Frontal cortex (tissue), 4 donors: ENCODE measurements around the gene CDH16. TPM values are rescaled to one million over a fixed set of nuclear protein-coding genes. Genes with fewer than 3 reads are reported as not detected.
A peak's percentile ranks its signal among the peaks of the same experiment; 100 is the strongest.
"Not testable (repeated sequence)": the region's sequence is repeated elsewhere in the genome, so short reads cannot be mapped to it uniquely, and the experiment has no call there.

Source experiments
- DNase-seq, 2 donors: peaks; one replicate each; pipeline ENCODE4 v3.0.0; 2012; ENCODE audit warnings: low spot score in 2 of 2
- FAIRE-seq: peaks from 2 replicates; lab custom pipeline; 2012; peaks lifted over from hg19 to GRCh38; lab: Jason Lieb, UNC
- total RNA-seq: library from RNA; depleted of rRNA; stranded (reverse); fragments of >200 nt; gene quantifications from one replicate; pipeline ENCODE4 v1.2.3, GENCODE V29; 2014
- donor health status: control.
- donor health status: control.
- donor health status: control.

The CDH16 gene
- total RNA-seq, result not detected

DNA sequence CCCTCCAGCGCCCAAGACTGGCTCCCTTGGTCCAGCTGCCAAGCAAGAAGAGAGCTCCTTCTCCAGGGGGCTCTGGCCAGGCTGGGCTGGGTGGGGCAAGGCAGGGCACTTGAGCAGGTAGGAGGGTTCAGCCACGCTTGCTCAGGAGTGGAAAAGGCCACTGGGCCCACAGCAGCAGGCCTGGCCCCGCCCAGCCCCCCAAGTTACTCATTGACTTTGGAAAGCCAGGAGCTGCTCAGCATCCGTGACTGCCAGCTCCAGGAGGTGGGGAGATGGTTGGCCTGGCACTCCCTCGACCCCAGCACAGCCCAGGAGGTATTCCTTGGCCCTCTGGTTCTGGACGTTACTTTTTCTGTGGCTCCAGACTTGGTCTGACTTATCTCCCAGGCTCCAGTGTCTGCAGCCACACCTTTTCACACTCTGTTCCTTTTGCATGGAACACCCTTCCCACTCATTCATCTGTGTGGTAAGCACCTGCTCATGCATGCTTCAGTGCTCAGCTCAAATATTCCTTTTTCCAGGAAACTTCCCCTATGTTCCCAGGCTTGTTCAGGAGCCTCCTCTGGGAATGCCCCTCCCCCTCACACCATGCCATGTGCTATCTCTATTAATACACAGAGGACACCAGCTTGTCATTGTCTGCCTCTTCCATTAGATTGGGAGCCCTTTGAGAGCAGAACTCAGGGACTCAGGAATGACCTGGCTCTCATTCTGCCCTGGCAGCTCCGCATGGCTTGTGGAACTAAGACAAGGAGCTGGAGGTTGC, at the start of gene CDH16:
Gene CDH16 (minus strand): TSS at position 83 of the 766 bp plus-strand sequence. CDS start 820 bp downstream, outside the sequence.
- DNase-seq (no peak), FAIRE-seq (no peak)

DNA sequence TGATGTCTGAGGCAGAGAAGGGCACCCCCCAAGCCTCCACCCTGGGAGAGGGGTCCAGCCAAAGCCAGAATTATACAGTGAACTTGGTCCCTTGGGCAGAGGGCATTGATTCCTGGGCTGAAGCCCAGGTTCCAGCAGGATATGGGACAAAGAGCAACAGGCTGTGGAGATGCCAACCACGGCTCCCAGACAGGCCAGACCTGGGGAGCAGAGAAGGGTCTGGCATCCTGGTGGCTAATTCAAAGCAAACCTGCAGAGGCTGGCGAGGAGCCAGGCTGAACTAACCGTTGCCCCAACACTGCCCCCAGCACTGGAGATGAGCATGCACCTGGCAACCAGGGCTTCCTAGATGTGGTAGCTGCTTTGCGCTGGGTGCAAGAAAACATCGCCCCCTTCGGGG, 45.4 kb upstream of the CDH16 start:
- FAIRE-seq (no peak), DNase-seq (no peak)

- DNase-seq, result no peak
- no peak for FAIRE-seq
Measured at GRCh38 chr16:66961914-66962313, 43.2 kb upstream of the CDH16 start.

DNA sequence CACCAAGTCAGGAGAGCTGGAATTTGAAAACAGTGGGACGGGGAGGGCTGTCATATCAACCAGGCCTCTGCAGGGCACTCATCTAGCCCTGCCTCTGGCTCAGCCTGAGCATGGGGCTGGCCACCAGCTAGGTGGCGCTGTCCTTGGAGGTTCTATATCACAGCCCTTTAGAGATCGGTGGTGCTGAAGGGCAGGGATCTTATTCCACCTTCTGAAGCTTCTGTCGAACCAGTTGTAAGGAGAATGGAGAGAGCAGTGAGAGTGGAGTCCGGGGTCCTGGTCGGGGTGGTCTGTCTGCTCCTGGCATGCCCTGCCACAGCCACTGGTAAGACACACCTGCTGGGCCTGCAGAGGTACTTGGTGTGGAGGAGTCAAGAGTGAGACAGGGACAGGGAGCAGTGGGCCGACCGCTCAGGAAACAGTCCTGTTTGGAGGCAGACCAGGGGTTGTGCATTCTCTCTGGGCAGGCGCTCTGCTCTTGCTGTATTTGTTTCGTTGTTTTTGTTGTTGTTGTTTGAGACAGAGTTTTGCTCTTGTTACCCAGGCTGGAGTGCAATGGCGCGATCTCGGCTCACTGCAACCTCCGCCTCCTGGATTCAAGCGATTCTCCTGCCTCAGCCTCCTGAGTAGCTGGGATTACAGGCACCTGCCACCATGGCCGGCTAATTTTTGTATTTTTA, 42.5 kb upstream of the CDH16 start, which contains the start of gene CES3:
Gene CES3 (plus strand): TSS at position 202 of the 680 bp plus-strand sequence. CDS start 42 bp downstream, at position 244.
- DNase-seq, result no peak

GRCh38 chr16:66960270-66960669, 41.6 kb upstream of the CDH16 start:
- FAIRE-seq, result no peak

More for the DNA sequence above, 42.5 kb upstream of the CDH16 start, which contains the start of gene CES3:
- no peak for FAIRE-seq

DNA sequence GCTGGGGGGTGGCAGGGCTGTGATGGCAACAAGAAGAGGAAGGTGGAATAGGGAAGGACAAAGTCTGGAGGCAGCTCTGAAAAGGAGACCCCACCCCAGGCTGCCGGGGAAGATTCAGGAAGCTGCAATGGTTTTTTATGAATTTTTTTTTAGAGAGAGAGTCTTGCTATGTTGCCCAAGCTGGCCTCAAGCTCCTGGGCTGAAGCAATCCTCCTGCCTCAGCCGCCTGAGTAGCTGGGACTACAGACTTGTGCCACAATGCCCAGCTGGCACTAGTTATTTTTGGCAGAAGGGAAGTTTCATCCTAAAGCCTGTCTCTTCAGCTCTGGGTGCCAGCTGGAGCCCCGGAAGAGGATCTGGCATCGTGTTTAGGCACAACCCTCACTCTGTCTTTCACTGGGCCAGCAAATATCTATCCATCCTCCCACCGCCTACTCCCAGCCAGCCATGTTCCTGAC, 41.0 kb upstream of the CDH16 start:
- DNase-seq (no peak), FAIRE-seq (no peak)

More at GRCh38 chr16:66960270-66960669, 41.6 kb upstream of the CDH16 start:
- DNase-seq, result no peak

GRCh38 chr16:66958857-66959703, 40.4 kb upstream of the CDH16 start:
- no peak for DNase-seq
- no peak for FAIRE-seq

- not testable (repeated sequence) for FAIRE-seq, DNase-seq
Measured at GRCh38 chr16:66956154-66956457, 37.4 kb upstream of the CDH16 start.

DNA sequence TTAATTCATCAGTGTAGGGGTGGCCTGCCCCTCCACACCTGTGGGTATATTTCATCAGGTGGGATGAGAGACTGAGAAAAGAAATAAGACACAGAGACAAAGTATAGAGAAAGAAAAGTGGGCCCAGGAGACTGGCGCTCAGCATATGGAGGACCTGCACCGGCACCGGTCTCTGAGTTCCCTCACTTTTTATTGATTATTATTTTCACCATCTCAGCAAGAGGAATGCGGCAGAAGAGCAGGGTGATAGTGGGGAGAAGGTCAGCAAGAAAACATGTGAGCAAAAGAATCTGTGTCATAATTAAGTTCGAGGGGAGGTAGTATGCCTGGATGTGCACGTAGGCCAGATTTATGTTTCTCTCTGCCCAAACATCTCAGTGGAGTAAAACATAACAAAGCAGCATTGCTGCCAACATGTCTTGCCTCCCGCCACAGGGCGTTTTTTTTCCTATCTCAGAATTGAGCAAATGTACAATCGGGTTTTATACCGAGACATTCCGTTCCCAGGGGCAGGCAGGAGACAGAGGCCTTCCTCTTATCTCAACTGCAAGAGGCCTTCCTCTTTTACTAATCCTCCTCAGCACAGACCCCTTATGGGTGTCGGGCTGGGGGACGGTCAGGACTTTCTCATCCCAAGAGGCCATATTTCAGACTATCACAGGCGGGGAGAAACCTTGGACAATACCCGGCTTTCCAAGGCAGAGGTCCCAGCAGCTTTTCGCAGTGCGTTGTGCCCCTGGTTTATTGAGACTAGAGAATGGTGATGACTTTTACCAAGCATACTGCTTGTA, 36.9 kb upstream of the CDH16 start:
- not testable (repeated sequence) for FAIRE-seq, DNase-seq

DNA sequence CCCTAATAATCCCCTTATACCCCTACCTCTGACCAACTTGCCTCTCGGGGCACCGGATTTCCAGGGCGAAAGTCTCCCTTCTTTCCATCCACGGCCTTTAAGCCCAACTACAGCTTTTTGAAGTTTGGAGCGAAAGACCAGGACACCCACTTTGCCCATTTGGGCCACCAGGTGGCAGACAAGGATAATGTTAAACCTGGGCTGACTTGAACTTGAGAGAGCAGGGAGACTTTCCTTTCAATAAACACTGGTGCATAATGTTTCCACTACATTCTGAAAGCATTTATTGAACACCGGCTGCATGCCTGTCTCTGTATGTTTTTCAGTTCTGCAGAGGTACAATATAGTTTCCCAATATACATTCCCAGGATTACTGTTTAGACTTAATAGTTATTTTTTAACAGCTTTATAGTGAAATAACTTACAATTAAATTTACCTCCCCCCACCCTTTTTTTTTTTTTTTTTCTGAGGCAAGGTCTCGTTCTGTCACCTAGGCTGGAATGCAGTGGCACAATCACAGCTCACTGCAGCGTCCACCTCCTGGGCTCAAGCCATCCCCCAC, 35.5 kb upstream of the CDH16 start:
- no peak for FAIRE-seq
- peak; percentile 64 to 77 for DNase-seq

DNA sequence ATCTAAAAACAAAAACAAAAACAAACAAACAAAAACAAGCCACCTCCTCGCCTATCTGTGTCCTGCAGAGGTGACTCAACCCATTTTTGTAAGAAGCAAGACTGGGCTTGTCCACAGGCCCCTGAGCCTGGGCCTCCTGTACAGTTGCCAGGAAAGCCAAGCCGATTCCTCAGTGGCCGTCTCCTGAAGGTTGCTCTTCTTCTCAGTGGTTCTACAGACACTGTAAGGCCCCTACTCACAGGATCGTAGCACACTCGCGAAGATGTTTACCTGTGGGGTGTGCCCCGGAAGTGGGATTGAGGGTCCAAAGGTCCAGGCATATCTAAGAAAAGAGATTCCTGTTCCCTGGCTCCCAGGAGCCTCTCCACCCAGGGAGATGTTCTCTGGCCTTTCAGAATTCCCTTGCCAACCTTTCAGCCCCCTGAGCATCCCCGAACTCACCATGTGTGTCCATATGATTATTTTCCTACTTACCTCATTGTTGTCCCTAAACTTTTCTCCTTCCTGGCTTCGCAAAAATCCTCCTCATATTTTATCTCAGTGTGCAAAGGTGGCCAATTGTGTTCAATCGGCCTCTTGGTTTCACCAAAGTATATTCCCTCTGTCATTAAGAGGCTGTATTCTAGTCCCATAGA, 34.9 kb upstream of the CDH16 start:
- no peak for DNase-seq
- no peak for FAIRE-seq

- DNase-seq, result no peak
- no peak for FAIRE-seq
Measured at GRCh38 chr16:66952430-66953110, 33.9 kb upstream of the CDH16 start.

GRCh38 chr16:66950971-66951790, 32.5 kb upstream of the CDH16 start:
- no peak for FAIRE-seq
- DNase-seq, result no peak

- DNase-seq (no peak), FAIRE-seq (no peak)
Measured at GRCh38 chr16:66950437-66950836, 31.8 kb upstream of the CDH16 start.

DNA sequence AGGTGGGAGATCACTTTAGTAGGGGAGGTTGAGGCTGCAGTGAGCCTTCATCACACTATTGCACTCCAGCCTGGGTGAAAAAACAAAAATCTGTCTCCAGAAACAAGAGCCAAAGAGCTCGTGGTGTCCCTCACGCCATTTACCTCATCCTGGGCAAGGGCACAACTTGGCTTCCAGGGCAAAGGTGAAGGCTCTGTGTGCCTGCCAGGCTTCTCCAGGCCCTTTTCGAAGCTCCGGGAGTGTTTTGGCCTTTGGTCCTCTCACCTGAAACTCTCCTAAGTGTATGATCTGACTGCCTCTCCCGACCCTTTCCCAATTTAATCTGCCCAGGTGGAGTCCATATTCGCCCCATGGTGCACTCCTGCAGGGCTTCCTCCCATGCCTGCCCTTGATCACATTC, 30.8 kb upstream of the CDH16 start:
- FAIRE-seq, result no peak

DNA sequence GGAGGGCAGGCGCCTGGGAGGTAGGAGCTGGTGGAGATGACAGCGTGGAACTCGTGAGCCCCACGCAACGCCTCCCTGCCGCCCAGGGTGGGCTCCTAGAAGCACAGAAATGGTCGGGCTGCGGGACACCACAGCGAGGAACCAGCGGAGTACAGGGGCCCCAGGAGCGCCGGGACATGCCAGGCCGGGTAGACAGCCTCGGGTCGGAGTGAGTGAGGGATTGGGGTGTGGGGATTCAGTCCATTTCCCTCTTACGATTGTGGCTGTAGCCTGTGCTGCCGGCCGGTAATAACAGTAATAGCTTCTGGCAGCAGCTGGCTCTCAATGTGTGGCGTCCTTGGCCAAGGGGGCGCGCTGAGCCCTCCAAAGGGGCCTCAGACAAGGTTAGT, 30.1 kb upstream of the CDH16 start:
- DNase-seq, result no peak
- FAIRE-seq, result no peak

More for the DNA sequence above, 30.8 kb upstream of the CDH16 start:
- DNase-seq, result no peak

DNA sequence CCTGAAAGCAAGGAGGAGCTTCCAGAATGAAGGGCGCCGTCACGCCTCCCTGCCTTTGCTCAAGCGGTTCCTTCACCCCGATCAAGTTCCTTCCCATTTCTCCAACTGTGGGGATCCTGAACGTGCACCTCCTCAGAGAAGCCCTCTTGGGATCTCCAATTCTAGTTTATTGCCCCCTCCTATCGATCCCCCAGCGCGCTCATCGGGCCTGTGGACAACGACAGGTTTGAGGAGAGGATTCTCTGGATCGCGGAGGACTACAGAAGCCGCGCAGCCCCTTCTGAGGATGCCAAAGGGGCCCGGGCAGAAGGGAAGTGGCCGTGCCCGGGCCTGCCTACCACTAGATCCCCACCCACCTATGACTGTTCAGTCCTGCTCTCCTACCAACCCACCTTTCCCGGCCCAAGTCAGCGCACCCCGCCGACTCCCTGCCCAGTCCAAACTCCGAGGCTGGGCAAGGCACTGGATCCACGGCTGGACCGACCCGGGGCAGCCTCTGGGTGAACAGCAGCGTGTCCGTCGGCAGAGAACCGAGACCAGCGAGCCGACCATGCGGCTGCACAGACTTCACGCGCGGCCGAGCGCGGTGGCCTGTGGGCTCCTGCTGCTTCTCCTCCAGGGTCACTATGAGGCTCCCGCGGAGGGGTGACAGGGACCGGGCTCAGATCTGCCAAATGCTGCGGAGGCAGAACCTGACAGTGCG, 29.6 kb upstream of the CDH16 start:
- DNase-seq, result no peak
- FAIRE-seq, result no peak
